ENCODE results near the gene LRRK2. TPM values are rescaled to one million over a fixed set of nuclear protein-coding genes. Genes with fewer than 3 reads are reported as not detected.
"Not testable (repeated sequence)": the region's sequence is repeated elsewhere in the genome, so short reads cannot be mapped to it uniquely, and the experiment has no call there.

Gene LRRK2
- total RNA-seq, 1 donor from 2014 or later = 0.35 TPM

GRCh38 chr12:40375076-40375475 lies 150.3 kb downstream of the LRRK2 start:
- H3K4me1 Mint-ChIP-seq (ENCODE audit: low read depth) = no peaks in the 10 kb centered on the region
- H3K27me3 Mint-ChIP-seq (ENCODE audit: low read depth) = peaks cover 2% of the 10 kb centered on the region
- no peak overlapping the region for H3K4me3 Mint-ChIP-seq (ENCODE audit: unreplicated experiment)
- DNase-seq (ENCODE audit: low spot score) = no peak
- peaks cover 5% of the 10 kb centered on the region for H3K9me3 Mint-ChIP-seq (ENCODE audit: low read depth)
- no peaks in the 10 kb centered on the region for H3K36me3 Mint-ChIP-seq (ENCODE audit: low read depth)
- H3K27ac Mint-ChIP-seq (ENCODE audit: unreplicated experiment) = no peak overlapping the region
- TF ChIP-seq CTCF (IDR thresholded peaks at IDR 0.05) = peak; percentile 34

GRCh38 chr12:40376533-40377267 lies 151.9 kb downstream of the LRRK2 start:
- Mint-ChIP-seq H3K27me3 (ENCODE audit: low read depth) (peaks cover 2% of the 10 kb centered on the region), H3K4me3 (ENCODE audit: unreplicated experiment) (no peak overlapping the region), H3K4me1 (ENCODE audit: low read depth) (no peaks in the 10 kb centered on the region), H3K36me3 (ENCODE audit: low read depth) (no peaks in the 10 kb centered on the region), H3K27ac (ENCODE audit: unreplicated experiment) (no peak overlapping the region), H3K9me3 (ENCODE audit: low read depth) (peaks cover 5% of the 10 kb centered on the region)
- no peak for TF ChIP-seq CTCF (IDR thresholded peaks at IDR 0.05)
- DNase-seq (ENCODE audit: low spot score) = no peak

- Mint-ChIP-seq H3K4me3 (ENCODE audit: unreplicated experiment) (no peak overlapping the region), H3K36me3 (ENCODE audit: low read depth) (no peaks in the 10 kb centered on the region), H3K9me3 (ENCODE audit: low read depth) (peaks cover 5% of the 10 kb centered on the region), H3K27ac (ENCODE audit: unreplicated experiment) (no peak overlapping the region), H3K27me3 (ENCODE audit: low read depth) (peaks cover 2% of the 10 kb centered on the region), H3K4me1 (ENCODE audit: low read depth) (no peaks in the 10 kb centered on the region)
- no peak for TF ChIP-seq CTCF (IDR thresholded peaks at IDR 0.05)
- no peak for DNase-seq (ENCODE audit: low spot score)
These were observed 153.9 kb downstream of the LRRK2 start for GRCh38 chr12:40378691-40379090.

GRCh38 chr12:40382217-40382616 lies 157.4 kb downstream of the LRRK2 start:
- Mint-ChIP-seq H3K27ac (ENCODE audit: unreplicated experiment) (no peak overlapping the region), H3K27me3 (ENCODE audit: low read depth) (peaks cover 2% of the 10 kb centered on the region)
- no peak for TF ChIP-seq CTCF (IDR thresholded peaks at IDR 0.05)

GRCh38 chr12:40387279-40387678 lies 162.5 kb downstream of the LRRK2 start:
- not testable (repeated sequence) for H3K4me1 Mint-ChIP-seq (ENCODE audit: low read depth)

More at GRCh38 chr12:40382217-40382616, 157.4 kb downstream of the LRRK2 start:
- Mint-ChIP-seq H3K9me3 (ENCODE audit: low read depth) (peaks cover 8% of the 10 kb centered on the region), H3K36me3 (ENCODE audit: low read depth) (no peaks in the 10 kb centered on the region), H3K4me1 (ENCODE audit: low read depth) (no peaks in the 10 kb centered on the region), H3K4me3 (ENCODE audit: unreplicated experiment) (no peak overlapping the region)
- no peak for DNase-seq (ENCODE audit: low spot score)

GRCh38 chr12:40390980-40391379 lies 166.2 kb downstream of the LRRK2 start:
- Mint-ChIP-seq H3K4me3 (ENCODE audit: unreplicated experiment) (no peak overlapping the region), H3K27ac (ENCODE audit: unreplicated experiment) (no peak overlapping the region), H3K4me1 (ENCODE audit: low read depth) (no peaks in the 10 kb centered on the region), H3K9me3 (ENCODE audit: low read depth) (no peaks in the 10 kb centered on the region), H3K27me3 (ENCODE audit: low read depth) (peaks cover 5% of the 10 kb centered on the region), H3K36me3 (ENCODE audit: low read depth) (no peaks in the 10 kb centered on the region)
- no peak for TF ChIP-seq CTCF (IDR thresholded peaks at IDR 0.05)
- no peak for DNase-seq (ENCODE audit: low spot score)

More at GRCh38 chr12:40387279-40387678, 162.5 kb downstream of the LRRK2 start:
- H3K9me3 Mint-ChIP-seq (ENCODE audit: low read depth); H3K4me3 Mint-ChIP-seq (ENCODE audit: unreplicated experiment); DNase-seq (ENCODE audit: low spot score); H3K36me3 Mint-ChIP-seq (ENCODE audit: low read depth); H3K27ac Mint-ChIP-seq (ENCODE audit: unreplicated experiment); H3K27me3 Mint-ChIP-seq (ENCODE audit: low read depth): not testable (repeated sequence)
